Thoracic aorta (tissue), 2 donors: ENCODE results near the gene OTOS. TPM values are rescaled to one million over a fixed set of nuclear protein-coding genes. Genes with fewer than 3 reads are reported as not detected.

Experiments
- ATAC-seq: fragments of 150-250 bp; one replicate; pipeline ENCODE4 v1.8.0; 2017; ENCODE audit warnings: low read depth; ENCODE audit not compliant: insufficient number of reproducible peaks, low FRiP score
- DNase-seq: peaks from one replicate; pipeline ENCODE4 v3.0.0-alpha.2; 2020; ENCODE audit warnings: low spot score
- H3K27ac ChIP-seq, 2 donors: fragments of 200-600 bp; sonication (generic); 1 replicate in 1 of 2; 2 replicates in 1 of 2; pipeline ENCODE4 v1.5.1; 2016; ENCODE audit warnings: mild to moderate bottlenecking in 2 of 2, moderate library complexity in 2 of 2
- H3K27me3 ChIP-seq: fragments of 200-600 bp; sonication (generic); replicated peaks from 2 replicates; pipeline ENCODE4 v1.6.0; 2016; ENCODE audit warnings: mild to moderate bottlenecking; ENCODE audit not compliant: insufficient read depth
- H3K36me3 ChIP-seq: fragments of 200-600 bp; sonication (generic); one replicate; pipeline ENCODE4 v1.5.1; 2016
- H3K4me1 ChIP-seq, 2 donors: fragments of 200-600 bp; sonication (generic); 1 replicate in 1 of 2; 2 replicates in 1 of 2; pipeline versions ENCODE4 v1.5.1 to v1.6.0; 2016; ENCODE audit warnings: low read depth in 2 of 2, mild to moderate bottlenecking in 1 of 2; ENCODE audit not compliant: control insufficient read depth in 1 of 2
- H3K4me3 ChIP-seq: fragments of 200-600 bp; sonication (generic); 2 replicates; pipeline ENCODE4 v1.5.1; 2016; ENCODE audit warnings: mild to moderate bottlenecking
- H3K9me3 ChIP-seq: fragments of 200-600 bp; sonication (generic); 2 replicates; pipeline ENCODE4 v1.5.1; 2016
- CTCF ChIP-seq: fragments of 200-600 bp; sonication (generic); IDR thresholded peaks from one replicate; pipeline ENCODE4 v1.5.1; 2019; ENCODE audit warnings: antibody characterized with exemption
- total RNA-seq, 2 donors: library from RNA; depleted of rRNA; stranded (reverse); fragments of >200 nt; gene quantifications; one replicate each; pipeline versions ENCODE4 v1.1.0 to v1.2.3, GENCODE V29; 2016

Gene OTOS
- total RNA-seq, 2 donors from 2014 or later, result not detected

DNA sequence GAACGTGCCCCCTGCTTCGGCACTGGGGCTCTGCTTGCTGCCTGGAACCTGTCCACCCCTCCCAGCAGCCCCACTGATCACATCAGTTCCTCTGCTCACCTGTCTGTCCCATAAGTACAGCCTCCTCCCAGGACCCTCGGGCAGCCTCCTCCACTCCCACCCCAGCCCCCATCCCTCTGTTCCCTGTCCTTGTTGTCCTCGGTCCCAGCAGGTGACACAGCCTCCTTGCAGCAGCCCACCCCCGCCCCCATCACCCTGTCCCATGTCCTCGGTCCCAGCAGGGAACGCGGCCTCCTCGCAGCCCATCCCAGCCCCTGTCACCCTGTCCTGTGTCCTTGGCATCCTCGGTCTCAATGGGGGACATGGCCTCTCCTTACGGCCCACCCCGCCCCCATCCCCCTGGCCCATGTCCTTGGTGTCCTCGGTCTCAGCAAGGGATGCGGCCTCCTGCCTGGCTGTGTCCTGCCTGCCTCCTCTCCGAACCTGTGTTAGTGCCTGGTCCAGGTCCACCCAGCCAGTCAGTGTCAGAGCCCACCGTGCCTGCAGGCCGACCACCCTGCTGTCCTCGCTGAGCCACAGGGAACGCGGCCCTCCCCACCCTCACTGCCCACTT is 4.3 kb upstream of the OTOS start:
- TF ChIP-seq CTCF, result no peak
- Histone ChIP-seq H3K9me3 (no peaks in the 10 kb centered on the region), H3K27me3 (no peaks in the 10 kb centered on the region), H3K36me3 (no peaks in the 10 kb centered on the region), H3K4me3 (no peak overlapping the region), H3K4me1 (peaks cover 0 to 6% of the 10 kb centered on the region in 2 donors), H3K27ac (no peak overlapping the region)
- ATAC-seq (no peak), DNase-seq (no peak)

DNA sequence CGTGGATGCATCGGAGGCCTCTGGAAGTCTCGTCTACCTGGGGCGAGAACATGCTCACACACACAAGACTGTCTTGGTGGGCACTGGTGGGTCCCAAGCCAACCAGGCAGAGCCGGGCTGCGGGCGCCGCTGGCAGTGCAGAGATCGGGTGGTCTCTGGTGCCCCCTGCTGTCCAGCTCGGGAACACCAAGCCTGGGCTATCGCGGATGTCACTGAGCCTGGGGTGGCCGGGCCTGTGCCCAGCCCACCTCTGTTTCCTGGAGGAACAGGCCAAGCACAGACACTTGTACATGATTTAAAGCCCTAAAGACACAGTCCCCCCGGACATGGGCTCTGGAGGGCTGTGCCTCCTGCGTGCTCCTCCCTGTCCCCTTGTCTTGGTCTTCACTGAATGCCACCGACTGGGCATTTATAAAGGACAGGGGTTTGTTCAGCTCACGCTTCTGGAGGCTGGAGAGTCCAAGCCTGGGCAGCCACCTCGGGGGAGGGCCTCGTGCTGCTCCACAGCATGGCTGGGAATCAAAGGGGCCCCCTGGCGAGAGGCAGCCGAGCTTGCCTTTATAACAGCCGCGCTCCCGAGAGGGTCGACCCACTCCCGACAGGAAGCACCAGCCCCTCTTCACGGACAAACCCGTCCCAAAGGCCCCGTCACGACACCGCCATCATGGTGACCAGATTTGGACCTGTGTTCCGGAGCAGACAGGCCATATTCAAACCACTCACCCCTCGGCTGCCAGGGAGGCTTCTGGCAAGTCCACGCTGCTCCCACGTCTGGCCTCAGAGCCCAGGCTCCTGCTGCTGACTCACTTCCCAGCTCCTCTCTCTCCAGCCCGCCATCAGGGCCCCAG is 3.6 kb upstream of the OTOS start:
- no peak for DNase-seq
- no peaks in the 10 kb centered on the region for H3K9me3 ChIP-seq
- TF ChIP-seq CTCF, result peak; percentile 92

GRCh38 chr2:240143276-240143675 is 2.8 kb upstream of the OTOS start:
- Histone ChIP-seq H3K9me3 (no peaks in the 10 kb centered on the region), H3K4me1 (peaks cover 0 to 6% of the 10 kb centered on the region in 2 donors), H3K36me3 (no peaks in the 10 kb centered on the region), H3K27me3 (no peaks in the 10 kb centered on the region), H3K27ac (no peak overlapping the region), H3K4me3 (no peak overlapping the region)
- ATAC-seq (no peak), DNase-seq (no peak)
- no peak for TF ChIP-seq CTCF

More for the DNA sequence above, 3.6 kb upstream of the OTOS start:
- peak; percentile 47 for ATAC-seq
- Histone ChIP-seq H3K4me1 (peaks cover 0 to 6% of the 10 kb centered on the region in 2 donors), H3K36me3 (no peaks in the 10 kb centered on the region), H3K27me3 (no peaks in the 10 kb centered on the region), H3K4me3 (no peak overlapping the region), H3K27ac (no peak overlapping the region)

DNA sequence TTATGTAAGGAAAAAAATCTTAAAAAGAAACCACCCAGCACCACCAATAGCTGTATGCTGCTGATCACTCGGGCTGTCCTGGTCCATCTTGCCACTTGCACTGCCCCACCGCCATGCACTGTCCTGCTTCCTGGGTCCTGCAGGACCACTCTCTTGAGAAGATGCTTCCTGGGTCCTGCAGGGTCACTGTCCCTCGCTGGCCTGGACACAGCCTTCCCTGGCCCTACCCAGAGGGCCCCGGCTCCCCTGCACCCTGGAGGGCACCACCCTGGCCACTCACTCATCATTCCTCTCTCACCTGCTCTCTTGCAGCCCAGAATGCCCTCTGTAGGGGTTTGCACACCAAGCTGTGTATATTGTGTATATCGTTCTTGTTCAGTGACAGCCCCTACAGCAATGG is 2.4 kb upstream of the OTOS start:
- ATAC-seq (no peak), DNase-seq (no peak)
- H3K36me3 ChIP-seq, result no peaks in the 10 kb centered on the region
- no peak overlapping the region for H3K4me3 ChIP-seq
- H3K9me3 ChIP-seq, result no peaks in the 10 kb centered on the region
- H3K27ac ChIP-seq, result no peak overlapping the region
- H3K4me1 ChIP-seq, result peaks cover 0 to 6% of the 10 kb centered on the region in 2 donors
- TF ChIP-seq CTCF, result no peak
- H3K27me3 ChIP-seq, result no peaks in the 10 kb centered on the region

- ATAC-seq (no peak), DNase-seq (no peak)
- Histone ChIP-seq H3K4me3 (no peak overlapping the region), H3K9me3 (no peaks in the 10 kb centered on the region), H3K4me1 (peaks cover 0 to 6% of the 10 kb centered on the region in 2 donors), H3K36me3 (no peaks in the 10 kb centered on the region), H3K27me3 (no peaks in the 10 kb centered on the region), H3K27ac (no peak overlapping the region)
- TF ChIP-seq CTCF, result no peak
Measured at GRCh38 chr2:240142256-240142775, 1.9 kb upstream of the OTOS start.
